Testis (tissue), 3 donors: ENCODE measurements around the gene MAPRE2. TPM values are rescaled to one million over a fixed set of nuclear protein-coding genes. Genes with fewer than 3 reads are reported as not detected.

Experiments
- DNase-seq: peaks from one replicate; pipeline ENCODE4 v3.0.0-alpha.2; 2019
- H3K27ac ChIP-seq, 2 donors: fragments of 200-600 bp; sonication (generic); one replicate each; pipeline ENCODE4 v1.5.1; 2019
- H3K27me3 ChIP-seq: fragments of 200-600 bp; sonication (generic); one replicate; pipeline ENCODE4 v1.5.1; 2019
- H3K36me3 ChIP-seq: fragments of 200-600 bp; sonication (generic); one replicate; pipeline ENCODE4 v1.5.1; 2017; ENCODE audit warnings: low read depth; ENCODE audit errors: missing control alignments
- H3K4me1 ChIP-seq: fragments of 200-600 bp; sonication (generic); one replicate; pipeline ENCODE4 v1.5.1; 2019
- H3K4me3 ChIP-seq, 2 donors: fragments of 200-600 bp; sonication (generic); one replicate each; pipeline ENCODE4 v1.5.1; 2017 to 2019
- H3K9me3 ChIP-seq: fragments of 200-600 bp; sonication (generic); one replicate; pipeline ENCODE4 v1.5.1; 2017
- POLR2A ChIP-seq: fragments of 450-650 bp; IDR thresholded peaks from one replicate; pipeline ENCODE4 v1.6.1; 2017; ENCODE audit warnings: antibody characterized with exemption, mild to moderate bottlenecking, moderate library complexity
- WGBS, 2 donors: methylation state at CpG; one replicate each; pipeline ENCODE4 v1.1.5; 2018; 5-methylcytosine and 5-hydroxymethylcytosine counted together
- intact Hi-C: fragments of 100-400 bp; cut with DNase I; formaldehyde crosslinking; loops from one replicate; pipeline ENCODE4 v1.15.1; 2023; ENCODE audit warnings: low total_unique reads
- polyA plus RNA-seq: library from polyadenylated mRNA; stranded (reverse); fragments of 350-450 nt; fragmentation: Illumina TruSeq; extraction: RNeasy Lipid Tissue Mini Kit (QIAGEN cat#74804); gene quantifications from one replicate; pipeline ENCODE4 v1.2.3, GENCODE V29; 2014; ENCODE audit warnings: low read depth, low replicate concordance; ENCODE audit not compliant: insufficient read depth
- total RNA-seq, 2 donors: library from RNA; depleted of rRNA; stranded (reverse); fragments of >200 nt; gene quantifications; one replicate each; pipeline ENCODE4 v1.2.3, GENCODE V29; 2016
- TF ChIP-seq, protein P1 (sequence below), 3 experiments: fragments of 450-650 bp in 2 of 3; fragments of 200-600 bp in 1 of 3; sonication (generic) in 1 of 3; IDR thresholded peaks; one replicate each; pipeline ENCODE4 v1.5.1; 2016 to 2019; ENCODE audit warnings: antibody characterized with exemption in 3 of 3, mild to moderate bottlenecking in 2 of 3, moderate library complexity in 1 of 3

The MAPRE2 gene
- total and polyA plus RNA-seq, 3 donors from 2014 or later, result 14.8 to 17.2 (median 15.2) TPM

DNA sequence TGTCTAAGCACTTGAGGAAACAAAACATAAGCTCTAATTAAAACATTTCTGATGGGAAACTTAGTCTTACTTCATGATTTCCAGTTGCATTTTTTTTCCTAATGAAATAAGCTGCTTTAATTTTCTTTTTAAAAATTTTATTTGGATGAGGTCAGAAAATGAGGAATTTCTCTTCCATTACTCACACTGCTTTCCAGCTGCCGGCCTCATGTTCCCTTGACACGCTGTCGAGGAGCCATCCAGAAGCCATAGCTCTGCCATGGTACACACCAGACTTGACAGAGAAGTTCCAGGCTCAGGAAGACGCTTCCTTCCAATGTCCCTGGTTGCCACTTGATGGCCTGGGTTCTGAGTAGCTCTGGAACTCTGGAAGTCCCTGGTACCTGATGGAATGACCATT, 12.1 kb upstream of the MAPRE2 start:
- Histone ChIP-seq H3K27ac (no peak overlapping the region), H3K4me1 (peaks cover 6% of the 10 kb centered on the region), H3K27me3 (no peaks in the 10 kb centered on the region), H3K4me3 (no peak overlapping the region), H3K9me3 (no peaks in the 10 kb centered on the region), H3K36me3 (no peaks in the 10 kb centered on the region)
- no peak for TF ChIP-seq POLR2A
- TF ChIP-seq, protein P1, sequence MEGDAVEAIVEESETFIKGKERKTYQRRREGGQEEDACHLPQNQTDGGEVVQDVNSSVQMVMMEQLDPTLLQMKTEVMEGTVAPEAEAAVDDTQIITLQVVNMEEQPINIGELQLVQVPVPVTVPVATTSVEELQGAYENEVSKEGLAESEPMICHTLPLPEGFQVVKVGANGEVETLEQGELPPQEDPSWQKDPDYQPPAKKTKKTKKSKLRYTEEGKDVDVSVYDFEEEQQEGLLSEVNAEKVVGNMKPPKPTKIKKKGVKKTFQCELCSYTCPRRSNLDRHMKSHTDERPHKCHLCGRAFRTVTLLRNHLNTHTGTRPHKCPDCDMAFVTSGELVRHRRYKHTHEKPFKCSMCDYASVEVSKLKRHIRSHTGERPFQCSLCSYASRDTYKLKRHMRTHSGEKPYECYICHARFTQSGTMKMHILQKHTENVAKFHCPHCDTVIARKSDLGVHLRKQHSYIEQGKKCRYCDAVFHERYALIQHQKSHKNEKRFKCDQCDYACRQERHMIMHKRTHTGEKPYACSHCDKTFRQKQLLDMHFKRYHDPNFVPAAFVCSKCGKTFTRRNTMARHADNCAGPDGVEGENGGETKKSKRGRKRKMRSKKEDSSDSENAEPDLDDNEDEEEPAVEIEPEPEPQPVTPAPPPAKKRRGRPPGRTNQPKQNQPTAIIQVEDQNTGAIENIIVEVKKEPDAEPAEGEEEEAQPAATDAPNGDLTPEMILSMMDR (IDR thresholded peaks at IDR 0.05), result no peak
- no peak for DNase-seq
- intact Hi-C loops, result loop anchor here (10.0 kb wide), 1 partner anchor 116 kb away; no protein-coding TSS in a partner anchor
- 78 to 83% methylated on average over 4 of the region's 4 CpGs for WGBS, 2 donors

DNA sequence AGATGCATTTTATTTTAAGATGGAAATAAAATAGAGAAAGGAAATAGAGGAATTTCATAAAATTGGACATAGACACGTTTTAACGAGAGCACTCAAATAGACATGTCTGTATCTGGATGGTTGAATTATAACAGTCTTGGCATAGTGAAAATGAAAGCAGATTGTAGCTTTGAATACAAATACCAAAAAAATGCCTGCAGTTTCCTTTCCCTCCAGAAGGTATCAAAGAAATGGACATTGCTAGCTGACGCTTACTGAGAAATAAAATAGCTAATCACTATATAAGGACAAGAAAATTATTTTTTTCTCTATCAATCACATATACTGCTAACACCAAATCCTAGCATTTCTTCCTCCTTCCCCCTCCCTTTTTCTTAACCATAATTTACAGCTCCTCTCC, 11.4 kb upstream of the MAPRE2 start:
- intact Hi-C loops, result loop anchor here (10.0 kb wide), 1 partner anchor 115 kb away; no protein-coding TSS in a partner anchor
- Histone ChIP-seq H3K27me3 (no peaks in the 10 kb centered on the region), H3K4me3 (no peak overlapping the region), H3K27ac (no peak overlapping the region), H3K36me3 (no peaks in the 10 kb centered on the region), H3K4me1 (peaks cover 6% of the 10 kb centered on the region), H3K9me3 (no peaks in the 10 kb centered on the region)
- TF ChIP-seq POLR2A, result no peak
- TF ChIP-seq, protein P1 (IDR thresholded peaks at IDR 0.05), result no peak
- WGBS, 2 donors, result 33 to 34% methylated on average over 3 of the region's 3 CpGs
- no peak for DNase-seq

DNA sequence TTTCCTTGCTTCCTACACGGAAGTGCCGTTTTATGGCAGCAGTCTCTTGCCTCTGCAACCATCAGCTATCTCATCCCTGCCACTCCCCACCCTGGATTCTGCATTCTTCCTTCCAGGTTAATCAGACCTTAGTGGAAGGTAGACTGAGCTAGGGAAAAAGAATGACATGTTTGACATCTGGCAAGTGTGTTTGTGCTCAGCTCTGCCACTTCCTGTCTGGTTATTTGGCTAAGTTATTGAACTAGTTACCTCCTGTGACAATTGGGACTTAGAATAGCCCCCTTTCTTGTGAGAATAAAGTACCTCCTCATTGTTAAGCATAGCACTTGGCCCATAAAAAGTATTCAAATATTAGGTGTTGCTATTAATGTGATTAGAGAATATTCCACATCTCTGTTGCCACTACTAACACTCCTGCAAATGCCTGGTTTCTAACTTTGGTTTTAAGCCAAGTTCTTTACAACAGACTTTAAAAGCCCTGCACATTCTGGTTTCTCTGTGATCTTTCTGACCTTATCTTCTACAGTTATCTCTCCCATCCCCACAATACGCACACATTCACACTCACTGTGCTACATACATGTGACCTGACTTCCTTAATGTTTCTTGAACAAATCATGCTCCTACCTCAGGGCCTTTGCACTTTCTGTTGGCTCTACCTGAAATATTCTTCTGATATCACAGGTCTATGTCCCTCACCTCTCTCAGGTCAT, 10.8 kb upstream of the MAPRE2 start:
- no peak for DNase-seq
- intact Hi-C loops, result no loop called here
- no peaks in the 10 kb centered on the region for H3K9me3 ChIP-seq
- H3K36me3 ChIP-seq, result no peaks in the 10 kb centered on the region
- H3K27ac ChIP-seq, result no peak overlapping the region
- no peak for TF ChIP-seq POLR2A
- TF ChIP-seq, protein P1 (IDR thresholded peaks at IDR 0.05), result no peak
- WGBS, 2 donors, result 33 to 43% methylated on average over 3 of the region's 3 CpGs
- no peak overlapping the region for H3K4me3 ChIP-seq
- H3K27me3 ChIP-seq, result no peaks in the 10 kb centered on the region
- peaks cover 6% of the 10 kb centered on the region for H3K4me1 ChIP-seq

DNA sequence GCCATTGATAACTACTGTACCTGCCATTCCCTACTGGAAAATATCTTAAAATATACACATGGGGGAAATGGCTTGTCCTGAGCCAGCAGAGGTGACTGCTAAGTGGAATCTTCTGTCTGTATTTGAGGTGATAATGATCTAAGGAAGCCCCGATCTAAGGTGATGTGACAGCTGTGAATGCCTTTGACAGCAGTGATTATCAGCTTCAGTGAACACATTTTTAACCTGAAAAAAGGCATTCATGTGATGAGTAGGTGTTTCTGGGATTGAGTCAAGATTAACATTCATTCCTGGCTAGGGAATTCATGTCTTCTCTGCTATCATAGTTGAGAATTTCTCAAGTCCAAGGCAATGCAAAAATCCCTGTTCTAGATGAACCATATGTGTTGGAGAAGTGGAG, 9.1 kb upstream of the MAPRE2 start:
- intact Hi-C loops, result no loop called here
- no peak overlapping the region for H3K27ac ChIP-seq

More for the DNA sequence above, 9.1 kb upstream of the MAPRE2 start:
- H3K36me3 ChIP-seq, result no peaks in the 10 kb centered on the region
- 71 to 88% methylated on average over 1 of the region's 1 CpG for WGBS, 2 donors
- H3K27me3 ChIP-seq, result no peaks in the 10 kb centered on the region
- DNase-seq, result no peak
- no peak overlapping the region for H3K4me3 ChIP-seq
- no peaks in the 10 kb centered on the region for H3K9me3 ChIP-seq
- TF ChIP-seq, protein P1 (IDR thresholded peaks at IDR 0.05), result no peak
- TF ChIP-seq POLR2A, result no peak
- peaks cover 6% of the 10 kb centered on the region for H3K4me1 ChIP-seq
